ENCODE data around the gene ARHGEF12. TPM values are rescaled to one million over a fixed set of nuclear protein-coding genes. Genes with fewer than 3 reads are reported as not detected.

The ARHGEF12 gene
- total and polyA plus RNA-seq, 4 donors: 19.0 to 243 (median 55.6) TPM

GRCh38 chr11:120331301-120331996 is 4.8 kb upstream of the ARHGEF12 start:
- no peak for ATAC-seq (ENCODE audit: insufficient read depth, low FRiP score)
- WGBS, 2 donors: 56 to 83% methylated on average over 2 of the region's 2 CpGs

DNA sequence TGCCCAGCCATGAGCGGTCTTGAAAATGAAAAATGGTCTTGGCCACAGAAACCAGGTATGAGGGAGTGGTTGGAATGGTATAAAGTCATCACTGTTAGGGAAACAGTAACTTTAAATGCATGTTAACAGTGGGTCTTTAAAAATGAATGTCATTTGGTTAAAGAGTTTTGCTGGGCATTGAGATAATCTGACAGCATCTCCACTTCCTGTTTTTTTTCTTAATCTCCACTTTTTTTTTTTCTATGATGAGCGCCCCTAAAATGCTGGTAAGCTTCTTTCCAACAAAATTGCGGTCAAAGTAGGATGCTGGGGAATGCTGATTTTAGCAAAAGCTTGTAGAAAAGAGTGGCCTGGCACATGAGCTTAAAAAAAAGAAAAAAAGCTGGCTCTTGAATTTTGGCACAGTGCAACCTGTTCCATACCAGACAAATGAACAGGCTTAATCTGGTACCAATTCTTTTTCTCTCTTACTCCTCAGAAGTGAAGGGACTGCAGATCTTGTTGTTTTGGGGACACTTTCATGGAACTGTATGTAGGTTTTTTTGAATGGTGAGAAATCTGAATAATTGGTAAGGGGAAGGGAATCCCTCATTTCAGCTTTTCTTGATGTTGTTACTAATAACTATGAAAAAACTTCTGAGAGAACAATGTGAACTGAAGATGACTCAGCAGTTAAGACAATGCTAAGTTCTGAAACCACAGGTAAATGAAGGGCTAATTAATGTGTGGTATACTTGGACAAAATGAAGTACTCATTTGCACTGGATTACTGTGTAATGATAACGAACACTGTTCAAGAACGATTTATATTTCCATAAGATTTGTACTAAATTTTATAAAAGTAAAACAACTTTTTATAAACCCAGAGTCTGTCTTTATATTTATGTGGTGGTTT is 3.1 kb upstream of the ARHGEF12 start:
- Histone ChIP-seq H3K4me3 (no peak overlapping the region), H3K4me1 (ENCODE audit: control insufficient read depth in 5 of 5, insufficient read depth in 5 of 5, low read length in 5 of 5) (peaks cover 0 to 26% (median 9%) of the 10 kb centered on the region in 5 donors), H3K27me3 (ENCODE audit: control insufficient read depth in 3 of 3, insufficient read depth in 3 of 3, low read length in 2 of 3) (no peaks in the 10 kb centered on the region), H3K27ac (ENCODE audit: low read depth in 1 of 2, low read length in 1 of 2) (peak overlapping the region in 1 of 2 donors; percentile 3), H3K9ac (ENCODE audit: insufficient read depth in 1 of 2, low read length in 2 of 2) (no peak overlapping the region), H3K9me3 (ENCODE audit: control insufficient read depth in 4 of 4, insufficient read depth in 3 of 4, low read length in 3 of 4) (no peaks in the 10 kb centered on the region), H3K36me3 (ENCODE audit: control insufficient read depth in 4 of 4, insufficient read depth in 4 of 4, low read length in 4 of 4) (peaks cover 2 to 10% (median 6%) of the 10 kb centered on the region in 4 donors)
- ATAC-seq (ENCODE audit: insufficient read depth, low FRiP score) (no peak), DNase-seq (no peak)
- TF ChIP-seq CTCF (IDR thresholded peaks at IDR 0.05; ENCODE audit: control extremely low read depth, extremely low read depth): no peak
- 89 to 94% methylated on average over 5 of the region's 5 CpGs for WGBS, 2 donors

More at GRCh38 chr11:120331301-120331996, 4.8 kb upstream of the ARHGEF12 start:
- Histone ChIP-seq H3K4me1 (ENCODE audit: control insufficient read depth in 5 of 5, insufficient read depth in 5 of 5, low read length in 5 of 5) (peaks cover 2 to 27% (median 14%) of the 10 kb centered on the region in 5 donors), H3K27ac (ENCODE audit: low read depth in 1 of 2, low read length in 1 of 2) (peak overlapping the region in 1 of 2 donors; percentile 86), H3K36me3 (ENCODE audit: control insufficient read depth in 4 of 4, insufficient read depth in 4 of 4, low read length in 4 of 4) (peaks cover 2 to 10% (median 6%) of the 10 kb centered on the region in 4 donors), H3K27me3 (ENCODE audit: control insufficient read depth in 3 of 3, insufficient read depth in 3 of 3, low read length in 2 of 3) (no peaks in the 10 kb centered on the region), H3K4me3 (no peak overlapping the region), H3K9me3 (ENCODE audit: control insufficient read depth in 4 of 4, insufficient read depth in 3 of 4, low read length in 3 of 4) (no peaks in the 10 kb centered on the region), H3K9ac (ENCODE audit: insufficient read depth in 1 of 2, low read length in 2 of 2) (peak overlapping the region in 1 of 2 donors; percentile 19)
- TF ChIP-seq CTCF (IDR thresholded peaks at IDR 0.05; ENCODE audit: control extremely low read depth, extremely low read depth): no peak
- peak; percentile 56 to 85 (median 82) for DNase-seq

- no peaks in the 10 kb centered on the region for H3K27me3 ChIP-seq (ENCODE audit: control insufficient read depth in 3 of 3, insufficient read depth in 3 of 3, low read length in 2 of 3)
- no peaks in the 10 kb centered on the region for H3K9me3 ChIP-seq (ENCODE audit: control insufficient read depth in 4 of 4, insufficient read depth in 3 of 4, low read length in 3 of 4)
- H3K27ac ChIP-seq (ENCODE audit: low read depth in 1 of 2, low read length in 1 of 2): no peak overlapping the region
- peaks cover 2 to 10% (median 6%) of the 10 kb centered on the region in 4 donors for H3K36me3 ChIP-seq (ENCODE audit: control insufficient read depth in 4 of 4, insufficient read depth in 4 of 4, low read length in 4 of 4)
- DNase-seq: no peak
- TF ChIP-seq CTCF (IDR thresholded peaks at IDR 0.05; ENCODE audit: control extremely low read depth, extremely low read depth): no peak
- no peak overlapping the region for H3K9ac ChIP-seq (ENCODE audit: insufficient read depth in 1 of 2, low read length in 2 of 2)
- peaks cover 0 to 34% (median 12%) of the 10 kb centered on the region in 5 donors for H3K4me1 ChIP-seq (ENCODE audit: control insufficient read depth in 5 of 5, insufficient read depth in 5 of 5, low read length in 5 of 5)
- 82 to 83% methylated on average over 1 of the region's 1 CpG for WGBS, 2 donors
- no peak for ATAC-seq (ENCODE audit: insufficient read depth, low FRiP score)
- no peak overlapping the region for H3K4me3 ChIP-seq
Observed at GRCh38 chr11:120333801-120334200, 2.4 kb upstream of the ARHGEF12 start.

All from lung (tissue), 12 donors.